ENCODE measurements around the gene CTIF. TPM values are rescaled to one million over a fixed set of nuclear protein-coding genes. Genes with fewer than 3 reads are reported as not detected.

The CTIF gene
- total and polyA plus RNA-seq, 2 donors (not counting 1 experiment from before 2014, with no cell fraction given) = 27.2 to 28.1 TPM

DNA sequence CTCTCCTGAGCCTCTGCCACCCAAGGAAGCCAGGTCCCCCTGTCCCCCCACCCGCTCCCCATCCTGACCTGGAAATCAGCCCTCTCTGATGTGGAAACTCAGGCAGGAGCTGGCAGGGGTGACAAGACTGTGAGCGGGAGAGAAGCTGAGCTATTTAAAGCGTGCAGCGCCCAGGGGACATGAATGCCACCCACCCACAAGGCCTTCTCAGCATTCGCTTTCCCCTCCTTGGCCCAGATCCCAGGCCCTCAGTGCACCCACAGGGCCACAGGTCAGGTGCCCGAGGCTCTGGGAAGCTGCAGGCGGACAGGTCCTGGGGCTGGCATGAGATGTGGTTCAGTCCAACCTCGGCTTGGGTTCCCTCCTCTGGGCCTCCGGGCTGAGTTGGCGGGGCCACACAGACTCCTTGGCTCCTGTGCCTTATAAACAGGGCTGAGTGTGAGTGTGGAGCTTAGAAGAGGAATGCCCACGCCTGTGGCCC lies 243.6 kb downstream of the CTIF start:
- H3K79me2 ChIP-seq (ENCODE audit: control insufficient read depth, insufficient read depth, low read length) = no peaks in the 10 kb centered on the region
- H3K4me3 ChIP-seq (replicated peaks in 1 of 4; ENCODE audit: control extremely low read depth in 1 of 4, insufficient read depth in 1 of 4, low read depth in 3 of 4, low read length in 4 of 4) = no peak overlapping the region
- no peaks in the 10 kb centered on the region for H3K27me3 ChIP-seq (ENCODE audit: control insufficient read depth, insufficient read depth, low read length)
- H3K27ac ChIP-seq (ENCODE audit: insufficient read depth, low read length) = no peak overlapping the region
- H2AFZ ChIP-seq (ENCODE audit: low read length) = no peak overlapping the region
- no peak for TF ChIP-seq EZH2 (IDR thresholded peaks at IDR 0.05; ENCODE audit: low read length, missing control alignments)
- TF ChIP-seq, protein P1, sequence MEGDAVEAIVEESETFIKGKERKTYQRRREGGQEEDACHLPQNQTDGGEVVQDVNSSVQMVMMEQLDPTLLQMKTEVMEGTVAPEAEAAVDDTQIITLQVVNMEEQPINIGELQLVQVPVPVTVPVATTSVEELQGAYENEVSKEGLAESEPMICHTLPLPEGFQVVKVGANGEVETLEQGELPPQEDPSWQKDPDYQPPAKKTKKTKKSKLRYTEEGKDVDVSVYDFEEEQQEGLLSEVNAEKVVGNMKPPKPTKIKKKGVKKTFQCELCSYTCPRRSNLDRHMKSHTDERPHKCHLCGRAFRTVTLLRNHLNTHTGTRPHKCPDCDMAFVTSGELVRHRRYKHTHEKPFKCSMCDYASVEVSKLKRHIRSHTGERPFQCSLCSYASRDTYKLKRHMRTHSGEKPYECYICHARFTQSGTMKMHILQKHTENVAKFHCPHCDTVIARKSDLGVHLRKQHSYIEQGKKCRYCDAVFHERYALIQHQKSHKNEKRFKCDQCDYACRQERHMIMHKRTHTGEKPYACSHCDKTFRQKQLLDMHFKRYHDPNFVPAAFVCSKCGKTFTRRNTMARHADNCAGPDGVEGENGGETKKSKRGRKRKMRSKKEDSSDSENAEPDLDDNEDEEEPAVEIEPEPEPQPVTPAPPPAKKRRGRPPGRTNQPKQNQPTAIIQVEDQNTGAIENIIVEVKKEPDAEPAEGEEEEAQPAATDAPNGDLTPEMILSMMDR (conservative IDR thresholded peaks at IDR 0.05 in 1 of 2, IDR thresholded peaks at IDR 0.05 in 1 of 2; ENCODE audit: low read depth in 1 of 2, low read length in 2 of 2) = no peak
- peak in 1 of 2 donors; percentile 17 for DNase-seq (ENCODE audit: low read depth in 2 of 2)
- peaks cover 1% of the 10 kb centered on the region for H3K36me3 ChIP-seq (ENCODE audit: control insufficient read depth, insufficient read depth, low read length)
- peaks cover 16% of the 10 kb centered on the region for H3K4me1 ChIP-seq (ENCODE audit: control insufficient read depth, extremely low read depth, insufficient read depth, low read length)
- no peaks in the 10 kb centered on the region for H4K20me1 ChIP-seq (ENCODE audit: control insufficient read depth, extremely low read depth, insufficient read depth, low read length)
- H3K9me3 ChIP-seq (ENCODE audit: control insufficient read depth, insufficient read depth, low read depth, low read length) = no peaks in the 10 kb centered on the region
- no peak overlapping the region for H3K9ac ChIP-seq (ENCODE audit: insufficient read depth, low read length)
- no peak overlapping the region for H3K4me2 ChIP-seq (ENCODE audit: extremely low read depth, insufficient read depth, low read length)

DNA sequence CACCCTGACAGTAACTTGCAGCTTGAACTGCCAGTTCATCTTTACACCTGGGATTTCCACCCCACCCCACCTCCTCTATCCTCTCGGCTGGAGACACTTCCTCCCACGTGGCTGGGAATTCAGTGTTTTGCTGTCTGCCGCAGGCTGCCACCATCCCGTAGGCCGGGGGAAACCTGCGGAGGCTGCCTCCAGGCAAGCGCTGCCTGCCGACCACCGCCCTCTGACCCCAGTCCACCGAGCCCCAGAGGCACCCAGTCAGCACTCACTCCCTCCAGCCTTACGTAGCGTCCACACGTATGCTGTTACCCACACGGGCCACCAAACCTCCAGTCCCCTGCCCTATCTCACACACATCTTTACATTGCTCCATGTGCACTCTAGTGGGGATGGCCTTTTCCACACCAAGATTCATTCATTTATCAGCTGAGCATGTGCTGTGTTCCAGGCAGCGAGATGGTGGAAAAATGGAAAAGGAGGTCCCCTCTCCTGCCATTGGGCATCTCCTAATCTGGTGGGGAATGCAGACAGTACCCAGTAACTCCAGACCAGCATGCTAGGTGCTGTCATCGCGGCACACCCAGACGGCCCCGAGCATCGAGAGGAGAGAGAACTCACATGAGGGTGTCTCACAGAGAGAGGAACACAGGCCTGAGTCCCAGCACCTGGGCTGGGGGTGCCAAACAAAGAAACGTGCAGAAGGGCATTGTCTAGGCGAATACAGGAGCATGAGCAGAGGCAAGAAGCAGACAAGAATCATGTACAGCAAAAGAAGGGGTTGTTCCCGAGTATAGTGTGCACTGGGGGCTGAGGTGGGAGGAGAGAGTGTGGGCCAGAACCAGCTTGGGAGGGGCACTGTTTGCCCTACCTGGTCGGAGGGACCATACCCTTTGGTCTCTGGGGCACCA lies 245.0 kb downstream of the CTIF start:
- no peak overlapping the region for H3K27ac ChIP-seq (ENCODE audit: insufficient read depth, low read length)
- no peak overlapping the region for H3K4me2 ChIP-seq (ENCODE audit: extremely low read depth, insufficient read depth, low read length)

DNA sequence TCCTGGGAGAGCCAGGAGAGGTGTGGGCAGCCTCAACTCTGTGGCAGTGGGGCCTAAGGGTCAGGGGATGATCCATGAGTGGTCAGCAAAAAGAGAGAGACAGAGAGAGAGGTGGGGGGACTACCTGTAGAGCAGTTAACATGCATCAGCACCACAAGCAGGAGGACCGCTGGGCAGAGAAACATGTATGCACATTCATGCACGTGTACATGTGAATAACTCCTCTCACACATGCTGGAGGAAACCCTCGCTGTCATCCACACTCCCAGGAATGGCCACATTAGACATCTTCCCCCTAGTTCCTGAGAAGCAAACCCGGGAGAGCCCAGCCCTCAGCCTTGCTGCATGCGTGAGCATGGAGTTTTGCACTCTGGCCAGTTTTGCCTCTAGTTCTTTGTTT lies 245.8 kb downstream of the CTIF start:
- Histone ChIP-seq H3K9me3 (ENCODE audit: control insufficient read depth, insufficient read depth, low read depth, low read length) (no peaks in the 10 kb centered on the region), H3K4me2 (ENCODE audit: extremely low read depth, insufficient read depth, low read length) (no peak overlapping the region), H3K27ac (ENCODE audit: insufficient read depth, low read length) (no peak overlapping the region), H4K20me1 (ENCODE audit: control insufficient read depth, extremely low read depth, insufficient read depth, low read length) (no peaks in the 10 kb centered on the region), H3K79me2 (ENCODE audit: control insufficient read depth, insufficient read depth, low read length) (no peaks in the 10 kb centered on the region), H3K9ac (ENCODE audit: insufficient read depth, low read length) (no peak overlapping the region), H2AFZ (ENCODE audit: low read length) (no peak overlapping the region), H3K4me3 (replicated peaks in 1 of 4; ENCODE audit: control extremely low read depth in 1 of 4, insufficient read depth in 1 of 4, low read depth in 3 of 4, low read length in 4 of 4) (no peak overlapping the region), H3K4me1 (ENCODE audit: control insufficient read depth, extremely low read depth, insufficient read depth, low read length) (peaks cover 13% of the 10 kb centered on the region), H3K27me3 (ENCODE audit: control insufficient read depth, insufficient read depth, low read length) (no peaks in the 10 kb centered on the region), H3K36me3 (ENCODE audit: control insufficient read depth, insufficient read depth, low read length) (peaks cover 5% of the 10 kb centered on the region)
- no peak for DNase-seq (ENCODE audit: low read depth in 2 of 2)
- no peak for TF ChIP-seq EZH2 (IDR thresholded peaks at IDR 0.05; ENCODE audit: low read length, missing control alignments)
- TF ChIP-seq, protein P1 (conservative IDR thresholded peaks at IDR 0.05 in 1 of 2, IDR thresholded peaks at IDR 0.05 in 1 of 2; ENCODE audit: low read depth in 1 of 2, low read length in 2 of 2) = no peak

More for the DNA sequence above, 245.0 kb downstream of the CTIF start:
- TF ChIP-seq, protein P1 (conservative IDR thresholded peaks at IDR 0.05 in 1 of 2, IDR thresholded peaks at IDR 0.05 in 1 of 2; ENCODE audit: low read depth in 1 of 2, low read length in 2 of 2) = no peak
- TF ChIP-seq EZH2 (IDR thresholded peaks at IDR 0.05; ENCODE audit: low read length, missing control alignments) = no peak
- Histone ChIP-seq H3K27me3 (ENCODE audit: control insufficient read depth, insufficient read depth, low read length) (no peaks in the 10 kb centered on the region), H3K4me3 (replicated peaks in 1 of 4; ENCODE audit: control extremely low read depth in 1 of 4, insufficient read depth in 1 of 4, low read depth in 3 of 4, low read length in 4 of 4) (no peak overlapping the region), H4K20me1 (ENCODE audit: control insufficient read depth, extremely low read depth, insufficient read depth, low read length) (no peaks in the 10 kb centered on the region), H3K9me3 (ENCODE audit: control insufficient read depth, insufficient read depth, low read depth, low read length) (no peaks in the 10 kb centered on the region), H2AFZ (ENCODE audit: low read length) (no peak overlapping the region), H3K79me2 (ENCODE audit: control insufficient read depth, insufficient read depth, low read length) (no peaks in the 10 kb centered on the region), H3K4me1 (ENCODE audit: control insufficient read depth, extremely low read depth, insufficient read depth, low read length) (peaks cover 13% of the 10 kb centered on the region), H3K36me3 (ENCODE audit: control insufficient read depth, insufficient read depth, low read length) (peaks cover 5% of the 10 kb centered on the region), H3K9ac (ENCODE audit: insufficient read depth, low read length) (no peak overlapping the region)
- DNase-seq (ENCODE audit: low read depth in 2 of 2) = no peak
